T47D (cell line): ENCODE results near the gene RPRML.
A peak's percentile ranks its signal among the peaks of the same experiment; 100 is the strongest.

Experiments used
- DNase-seq, 2 experiments: peaks; one replicate each; pipeline versions ENCODE4 v3.0.0 to v3.0.0-alpha.2; 2011 to 2012; ENCODE audit warnings: low read depth in 1 of 2, low spot score in 1 of 2
- JUND ChIP-seq: IDR thresholded peaks from 2 replicates; pipeline ENCODE4 v1.6.1; 2012; ENCODE audit warnings: low read depth
- in situ Hi-C: cut with HindIII; loops from 2 replicates; pipeline ENCODE4 v1.10.0; 2016; ENCODE audit warnings: low sequenced_read_pairs, low pct_unique_long_range_greater_than_20kb

Gene RPRML

DNA sequence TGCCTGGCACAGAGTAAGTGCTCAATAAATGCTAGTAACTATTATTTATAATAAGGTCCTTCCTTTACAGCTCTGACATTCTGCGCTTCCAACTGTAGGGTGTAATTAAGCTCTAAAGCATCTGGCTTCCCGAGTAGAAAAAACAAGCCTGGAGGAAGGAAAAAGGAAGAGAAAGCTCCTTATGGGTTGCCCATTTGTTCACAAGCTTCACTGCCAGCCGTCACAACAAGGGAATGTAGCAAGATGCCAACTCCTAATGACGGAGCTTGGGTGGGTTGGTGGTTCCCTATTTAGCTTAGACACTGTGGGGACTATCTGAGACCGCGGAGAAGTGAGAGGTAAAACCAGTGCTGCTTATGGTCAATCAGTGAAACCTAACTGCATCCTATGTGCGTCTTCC, 7.3 kb upstream of the RPRML start:
- no peak for TF ChIP-seq JUND
- in situ Hi-C loops, result no loop called here
- no peak for DNase-seq

GRCh38 chr17:46984892-46985291, 5.8 kb upstream of the RPRML start:
- DNase-seq, result peak in 1 of 2 experiments; percentile 33
- TF ChIP-seq JUND, result no peak
- in situ Hi-C loops, result no loop called here

GRCh38 chr17:46984341-46984740, 5.3 kb upstream of the RPRML start:
- no peak for DNase-seq

DNA sequence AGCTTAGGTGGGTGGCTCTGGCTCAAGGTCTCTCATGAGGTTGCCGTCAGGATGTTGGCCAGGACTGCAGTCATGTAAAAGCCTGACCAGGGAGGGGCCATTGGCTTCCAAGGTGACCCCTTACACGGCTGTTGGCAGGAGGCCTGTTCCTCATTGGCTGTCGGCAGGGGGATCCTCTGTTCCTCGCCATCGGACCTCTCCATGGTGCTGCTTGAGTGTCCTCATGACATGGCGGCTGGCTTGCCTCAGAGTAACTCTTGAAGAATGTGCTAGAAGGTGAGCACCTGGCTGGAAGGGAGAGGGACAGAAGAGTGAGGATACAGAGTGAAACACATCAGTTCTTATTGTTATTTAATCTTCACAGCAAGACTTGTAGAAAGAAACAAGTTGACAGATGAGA, 4.7 kb upstream of the RPRML start:
- TF ChIP-seq JUND, result no peak
- in situ Hi-C loops, result no loop called here
- DNase-seq, result peak in 1 of 2 experiments; percentile 46

More at GRCh38 chr17:46984341-46984740, 5.3 kb upstream of the RPRML start:
- no peak for TF ChIP-seq JUND
- in situ Hi-C loops, result no loop called here

GRCh38 chr17:46982577-46982976, 3.5 kb upstream of the RPRML start:
- no peak for TF ChIP-seq JUND
- in situ Hi-C loops, result no loop called here
- DNase-seq, result no peak

GRCh38 chr17:46978489-46979146, 435 bp downstream of the RPRML start:
- no peak for TF ChIP-seq JUND
- in situ Hi-C loops, result no loop called here

GRCh38 chr17:46977750-46978488, 1.1 kb downstream of the RPRML start:
- no peak for TF ChIP-seq JUND
- DNase-seq, result no peak
- in situ Hi-C loops, result no loop called here

More at GRCh38 chr17:46978489-46979146, 435 bp downstream of the RPRML start:
- DNase-seq, result no peak

GRCh38 chr17:46977348-46977747, 1.7 kb downstream of the RPRML start:
- no peak for TF ChIP-seq JUND
- in situ Hi-C loops, result no loop called here
- peak in 1 of 2 experiments; percentile 68 for DNase-seq

- DNase-seq, result no peak
- no peak for TF ChIP-seq JUND
- in situ Hi-C loops, result no loop called here
Measured at GRCh38 chr17:46976626-46977270, 2.3 kb downstream of the RPRML start.

- DNase-seq, result peak in 1 of 2 experiments; percentile 28
- no peak for TF ChIP-seq JUND
- in situ Hi-C loops, result no loop called here
Measured at GRCh38 chr17:46975287-46975686, 3.8 kb downstream of the RPRML start.

DNA sequence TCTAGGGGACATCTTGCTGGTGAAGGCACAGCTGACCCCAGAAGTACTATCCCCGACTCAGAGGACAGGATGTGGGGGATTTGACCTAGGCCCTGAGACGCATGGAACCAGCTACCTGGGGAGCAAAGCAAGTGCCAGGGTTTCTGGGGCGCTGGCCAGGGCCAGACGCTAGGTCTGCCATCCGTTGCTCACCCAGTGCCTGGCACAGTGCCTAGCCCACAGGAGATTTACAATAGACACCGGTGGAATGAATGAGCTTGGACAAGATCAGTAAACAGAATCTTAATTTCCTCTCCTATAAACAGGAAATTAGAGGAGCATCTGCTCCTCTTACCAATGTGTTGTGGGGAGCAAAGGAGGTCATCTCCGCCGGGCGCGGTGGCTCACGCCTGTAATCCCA, 5.0 kb downstream of the RPRML start:
- no peak for TF ChIP-seq JUND
- DNase-seq, result peak in 1 of 2 experiments; percentile 67
- in situ Hi-C loops, result no loop called here

GRCh38 chr17:46972346-46972745, 6.7 kb downstream of the RPRML start:
- TF ChIP-seq JUND, result no peak
- DNase-seq, result peak; percentile 26 to 72
- in situ Hi-C loops, result no loop called here

GRCh38 chr17:46971647-46972300, 7.3 kb downstream of the RPRML start:
- in situ Hi-C loops, result no loop called here
- TF ChIP-seq JUND, result no peak
- DNase-seq, result no peak
